Suprapubic skin (tissue), 3 donors: ENCODE measurements around the gene CD47.

Source experiments
- CTCF ChIP-seq, 2 donors: fragments of 200-600 bp in 1 of 2; fragments of 450-650 bp in 1 of 2; sonication (generic) in 1 of 2; IDR thresholded peaks; one replicate each; pipeline ENCODE4 v1.5.1; 2016 to 2019; ENCODE audit warnings: antibody characterized with exemption in 2 of 2, mild to moderate bottlenecking in 1 of 2, moderate library complexity in 1 of 2
- POLR2AphosphoS5 ChIP-seq, 3 donors: sonication (generic); formaldehyde crosslinking; IDR thresholded peaks; one replicate each; pipeline ENCODE4 v1.6.1; 2017; ENCODE audit warnings: antibody characterized with exemption in 3 of 3

- TF ChIP-seq POLR2AphosphoS5 (IDR thresholded peaks at IDR 0.05) (no peak), CTCF (IDR thresholded peaks at IDR 0.05) (no peak)
Observed at GRCh38 chr3:108012304-108012703, 78.5 kb downstream of the CD47 start.
